Endometrial microvascular endothelial cells (primary cell): Measurements from ENCODE around the gene PSMD11. TPM values are rescaled to one million over a fixed set of nuclear protein-coding genes. Genes with fewer than 3 reads are reported as not detected.

ENCODE experiments used
- in situ Hi-C: cut with HindIII; loops from 2 replicates; pipeline ENCODE4 v1.10.0; 2017; ENCODE audit warnings: low sequenced_read_pairs, low pct_unique_long_range_greater_than_20kb; ENCODE audit errors: inconsistent ontology term
- total RNA-seq: library from RNA; depleted of rRNA; stranded (reverse); fragments of >200 nt; gene quantifications from one replicate; pipeline ENCODE4 v1.2.3, GENCODE V29; 2015; ENCODE audit errors: inconsistent ontology term

The PSMD11 gene
- total RNA-seq, 1 donor from 2014 or later = 119 TPM

- in situ Hi-C loops = no loop called here
Measured at GRCh38 chr17:32502710-32503109, 58.4 kb downstream of the PSMD11 start.

DNA sequence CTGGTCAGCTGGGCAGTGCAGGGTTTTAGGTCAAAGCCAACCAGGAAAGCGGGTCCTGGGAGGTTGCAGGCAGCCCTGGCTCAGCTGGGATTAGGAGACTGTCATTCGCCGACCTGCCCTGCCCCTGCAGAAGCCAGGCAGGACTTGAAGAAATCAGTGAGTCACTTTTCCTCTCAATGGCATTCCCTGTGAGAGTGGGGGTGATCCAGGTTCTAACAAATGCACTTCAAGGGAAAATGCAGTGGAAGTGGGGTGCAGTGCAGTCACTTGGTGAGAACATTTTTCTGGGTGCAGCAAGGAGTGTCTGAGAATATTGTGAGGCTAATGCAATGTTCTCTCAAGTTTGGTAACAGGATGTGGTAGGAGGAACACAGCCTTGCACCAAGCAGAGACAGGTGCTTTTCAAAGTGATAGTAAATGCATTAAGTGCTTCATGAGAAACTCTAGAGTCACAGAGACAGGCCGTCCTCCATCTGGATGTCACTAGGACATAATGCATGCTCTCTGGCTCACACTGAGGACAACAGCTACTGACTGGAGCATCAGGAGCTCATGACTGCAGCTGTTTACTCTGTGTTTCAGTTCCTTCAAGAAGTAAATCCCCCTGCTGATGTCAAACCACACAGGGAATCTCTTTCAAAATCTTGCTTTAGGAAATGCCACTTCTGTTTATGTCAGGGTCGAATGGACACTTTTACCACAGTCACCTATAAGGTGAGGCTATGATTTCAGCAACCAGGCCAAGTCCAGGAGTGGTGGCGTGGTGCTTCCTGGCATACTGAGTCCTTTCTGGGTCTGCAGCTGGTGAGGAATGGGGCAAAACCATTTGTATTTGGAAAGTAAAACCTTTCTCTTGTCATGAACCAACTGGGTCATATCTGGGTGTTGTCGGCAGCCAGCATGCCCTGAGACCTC is 59.2 kb downstream of the PSMD11 start:
- in situ Hi-C loops = no loop called here

DNA sequence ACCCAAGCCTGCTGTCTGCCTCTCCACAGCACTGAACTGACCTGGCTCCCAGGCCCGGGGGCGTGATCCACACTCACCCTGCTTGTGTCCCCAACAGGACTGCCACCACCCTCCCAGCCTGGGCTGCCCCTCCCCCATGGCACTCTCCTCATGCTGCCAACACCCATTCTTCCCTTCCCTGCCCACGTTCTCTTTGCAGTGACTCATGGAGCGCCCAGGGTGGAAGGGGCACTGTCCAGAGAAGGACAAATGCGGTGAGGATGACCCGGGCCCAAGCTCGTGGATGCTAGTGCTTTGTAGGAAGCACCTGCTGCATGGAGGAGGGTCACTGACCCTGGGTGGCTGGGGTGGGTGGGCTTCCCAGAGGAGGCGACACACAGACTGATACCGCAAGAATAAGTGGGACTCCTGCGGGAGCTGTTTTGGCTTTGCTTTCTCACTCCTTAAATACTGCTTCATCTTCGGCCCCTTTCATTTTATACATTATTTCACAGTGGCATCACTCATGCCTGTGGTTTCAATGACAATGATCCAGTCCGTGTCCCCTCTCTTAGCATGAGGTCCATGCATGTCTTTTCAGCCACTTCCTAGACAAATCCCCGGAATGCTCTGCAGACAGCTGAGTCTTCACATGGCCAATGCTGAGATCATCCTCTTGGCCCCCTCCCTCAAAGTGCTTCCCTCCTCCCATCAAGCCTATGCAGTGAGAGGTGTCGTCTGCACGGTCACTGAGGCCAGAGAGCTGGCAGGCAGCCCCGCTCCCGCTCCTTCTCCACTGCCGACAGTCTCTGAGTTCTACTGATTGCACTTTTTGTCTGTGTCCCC is 60.1 kb downstream of the PSMD11 start:
- in situ Hi-C loops = no loop called here

- in situ Hi-C loops = no loop called here
Measured at GRCh38 chr17:32508926-32509325, 64.6 kb downstream of the PSMD11 start.

GRCh38 chr17:32510466-32510865 is 66.2 kb downstream of the PSMD11 start:
- in situ Hi-C loops = no loop called here

GRCh38 chr17:32512328-32512727 is 68.0 kb downstream of the PSMD11 start:
- in situ Hi-C loops = no loop called here

- in situ Hi-C loops = no loop called here
Measured at GRCh38 chr17:32513579-32513978, 69.3 kb downstream of the PSMD11 start.

- in situ Hi-C loops = no loop called here
Measured at GRCh38 chr17:32514606-32515005, 70.3 kb downstream of the PSMD11 start.

GRCh38 chr17:32515677-32516383 is 71.5 kb downstream of the PSMD11 start:
- in situ Hi-C loops = no loop called here

DNA sequence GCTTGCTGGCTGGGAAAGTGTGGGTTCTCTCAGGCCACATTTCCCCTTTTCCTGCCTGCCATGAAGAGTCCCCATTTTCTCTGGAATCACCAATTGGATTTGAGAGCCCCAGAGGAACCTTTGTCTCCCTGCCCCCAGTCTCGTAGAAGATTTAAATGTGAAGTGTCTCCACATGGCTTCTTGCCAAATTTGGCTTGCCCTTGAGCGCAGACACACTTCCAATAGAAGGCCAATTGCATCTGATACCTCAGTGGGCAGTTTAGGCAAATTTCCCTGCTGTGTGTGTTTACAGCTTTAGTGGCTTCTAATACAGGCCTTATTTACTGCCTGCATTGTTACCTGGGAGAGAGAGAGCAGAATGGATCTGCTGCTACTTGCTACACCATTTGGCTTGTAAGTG is 72.1 kb downstream of the PSMD11 start:
- in situ Hi-C loops = no loop called here

GRCh38 chr17:32516940-32517701 is 72.8 kb downstream of the PSMD11 start:
- in situ Hi-C loops = no loop called here

DNA sequence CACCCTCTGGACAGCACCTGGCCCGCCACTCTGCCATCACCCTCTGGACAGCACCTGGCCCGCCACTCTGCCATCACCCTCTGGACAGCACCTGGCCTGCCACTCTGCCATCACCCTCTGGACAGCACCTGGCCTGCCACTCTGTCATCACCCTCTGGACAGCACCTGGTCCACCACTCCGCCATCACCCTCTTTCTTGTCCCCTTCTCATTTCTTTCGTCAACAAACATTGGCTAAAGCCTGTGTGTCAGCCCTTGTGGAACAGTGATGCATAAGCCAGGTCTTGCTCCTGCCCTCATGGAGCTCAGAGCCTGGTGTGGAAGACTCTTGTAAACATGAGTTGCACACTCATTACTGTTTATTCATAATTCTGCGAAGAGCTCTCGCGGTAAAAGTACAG is 73.7 kb downstream of the PSMD11 start:
- in situ Hi-C loops = no loop called here

GRCh38 chr17:32518646-32519227 is 74.4 kb downstream of the PSMD11 start:
- in situ Hi-C loops = no loop called here

DNA sequence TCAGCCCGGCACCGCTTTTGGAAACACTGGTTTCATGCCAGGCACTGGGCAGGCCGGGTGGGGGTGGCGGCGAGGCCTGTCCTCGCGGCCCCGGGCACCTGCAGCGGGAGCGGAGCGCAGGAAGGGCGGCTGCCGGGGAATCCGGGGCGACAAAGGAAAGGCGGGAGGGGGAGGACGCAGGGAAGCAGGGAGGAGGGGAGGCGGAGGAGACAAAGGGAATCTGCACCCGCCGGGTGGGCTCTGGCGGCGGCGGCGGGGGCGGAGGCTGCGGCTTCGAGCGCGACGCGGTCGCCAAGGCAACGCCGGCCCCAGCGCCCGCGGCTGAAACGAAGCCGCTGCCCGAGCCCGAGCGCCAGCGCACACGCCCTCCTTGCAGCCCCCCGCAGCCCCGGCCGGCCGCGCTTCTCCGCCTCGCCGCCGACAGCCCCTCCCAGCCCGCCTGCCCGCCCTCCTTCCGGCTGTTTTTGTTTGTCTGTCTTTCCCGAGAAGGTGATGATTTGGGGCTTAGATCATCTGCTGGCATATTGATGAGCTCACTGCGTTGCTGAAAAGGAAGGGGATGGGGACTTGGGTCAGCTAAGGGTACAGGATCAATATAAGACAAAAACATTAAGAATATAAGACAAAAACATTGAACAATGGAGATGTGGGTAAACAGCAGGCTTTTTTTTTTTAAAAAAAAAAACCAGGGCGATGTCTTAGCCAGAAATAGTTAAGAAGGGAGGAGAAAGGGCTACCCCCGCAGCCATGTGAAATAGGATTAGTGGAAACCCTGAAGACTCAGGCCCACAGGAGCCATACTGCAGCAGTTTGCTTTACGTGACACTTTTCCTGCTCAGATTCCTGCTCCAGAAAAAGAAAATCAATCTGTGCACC is 75.2 kb downstream of the PSMD11 start:
- in situ Hi-C loops = no loop called here

DNA sequence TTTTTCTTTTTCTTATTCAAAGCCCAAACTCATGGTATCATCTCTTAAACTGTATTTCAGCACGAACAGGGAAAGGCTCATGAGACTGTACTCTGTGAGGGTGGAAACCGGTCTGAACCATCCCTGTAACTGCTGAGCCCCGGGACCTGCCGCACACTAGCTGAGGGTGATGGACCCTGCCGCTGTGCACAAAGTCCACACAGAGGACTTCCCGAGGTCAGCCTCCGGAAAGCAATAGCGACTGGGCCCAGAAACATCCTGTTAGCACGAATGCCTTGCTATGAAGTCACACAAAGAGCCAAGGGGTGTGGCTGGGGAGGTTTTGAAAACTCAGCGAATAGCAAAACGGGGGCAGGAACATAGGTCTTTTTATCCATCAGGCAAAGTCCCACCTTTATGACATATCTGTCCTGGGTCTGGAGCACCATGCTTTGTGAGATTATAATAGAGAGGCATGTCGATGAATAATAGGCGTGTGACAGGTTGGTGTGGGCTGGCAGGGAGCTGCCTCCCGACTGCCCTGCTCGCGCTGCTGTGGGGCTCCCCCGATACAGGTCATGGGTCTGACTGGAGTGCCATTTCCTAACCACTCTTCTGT is 75.9 kb downstream of the PSMD11 start:
- in situ Hi-C loops = no loop called here

- in situ Hi-C loops = no loop called here
Measured at GRCh38 chr17:32520737-32521404, 76.6 kb downstream of the PSMD11 start.
